Small intestine (tissue), 7 donors: ENCODE data around the gene EDA. TPM values are rescaled to one million over a fixed set of nuclear protein-coding genes. Genes with fewer than 3 reads are reported as not detected.

Experiments used
- DNase-seq, 2 donors: peaks; one replicate each; pipeline versions ENCODE4 v3.0.0 to v3.0.0-alpha.2; 2013
- FAIRE-seq: peaks from 2 replicates; lab custom pipeline; 2012; peaks lifted over from hg19 to GRCh38; lab: Jason Lieb, UNC
- H3K27ac ChIP-seq, 3 donors: one replicate each; pipeline ENCODE4 v1.5.1; 2013; ENCODE audit warnings: low read length in 2 of 3, mild to moderate bottlenecking in 2 of 3, control low read depth in 1 of 3, inconsistent platforms in 1 of 3, low read depth in 1 of 3, moderate library complexity in 1 of 3
- H3K27me3 ChIP-seq, 3 donors: one replicate each; pipeline ENCODE4 v1.6.1; 2013; ENCODE audit warnings: low read length in 3 of 3, inconsistent platforms in 1 of 3; ENCODE audit not compliant: control insufficient read depth in 3 of 3, insufficient read depth in 3 of 3
- H3K36me3 ChIP-seq, 3 donors: one replicate each; pipeline ENCODE4 v1.6.1; 2013; ENCODE audit warnings: low read length in 3 of 3, inconsistent platforms in 1 of 3, low read depth in 1 of 3, mild to moderate bottlenecking in 1 of 3, moderate library complexity in 1 of 3; ENCODE audit not compliant: control insufficient read depth in 3 of 3, insufficient read depth in 2 of 3
- H3K4me1 ChIP-seq, 3 donors: one replicate each; pipeline ENCODE4 v1.6.1; 2013; ENCODE audit warnings: low read length in 2 of 3, inconsistent platforms in 1 of 3, low read depth in 1 of 3, mild to moderate bottlenecking in 1 of 3, moderate library complexity in 1 of 3; ENCODE audit not compliant: control insufficient read depth in 3 of 3, insufficient read depth in 2 of 3
- H3K4me3 ChIP-seq, 3 donors: one replicate each; pipeline ENCODE4 v1.5.1; 2013; ENCODE audit warnings: low read length in 3 of 3, control low read depth in 1 of 3, inconsistent platforms in 1 of 3, low read depth in 1 of 3, mild to moderate bottlenecking in 1 of 3, moderate library complexity in 1 of 3
- H3K9me3 ChIP-seq, 2 donors: one replicate each; pipeline ENCODE4 v1.6.1; 2013; ENCODE audit warnings: low read depth in 1 of 2, low read length in 1 of 2; ENCODE audit not compliant: control insufficient read depth in 2 of 2, insufficient read depth in 1 of 2
- WGBS, 3 donors: extraction: QIAGEN DNeasy Blood & Tissue Kit; methylation state at CpG; one replicate each; pipeline ENCODE4 v1.1.7; 2013; 5-methylcytosine and 5-hydroxymethylcytosine counted together
- polyA plus RNA-seq, 4 donors: library from polyadenylated mRNA; stranded (reverse) in 3 of 4; unstranded in 1 of 4; fragments of 200-250 nt in 3 of 4; fragments of 120-200 nt in 1 of 4; gene quantifications; one replicate each; pipeline versions ENCODE4 v1.2.1 to v1.2.3, GENCODE V29; 2013
- donor health status: healthy with polysubstance abuse.
- donor health status: control.
- donor health status: control.
- donor health status: Bipolar disorder and iron deficiency.
- donor health status: healthy.

The EDA gene
- polyA plus RNA-seq, 4 donors, result 1.1 to 42.2 (median 1.4) TPM; not detected in 1

- no peaks in the 10 kb centered on the region for H3K9me3 ChIP-seq
- 69 to 93% (median 92%) methylated on average over 2 of the region's 2 CpGs for WGBS, 3 donors
- no peak for DNase-seq
- H3K27me3 ChIP-seq, result no peaks in the 10 kb centered on the region
- no peaks in the 10 kb centered on the region for H3K4me1 ChIP-seq
- H3K4me3 ChIP-seq, result no peak overlapping the region
- peaks cover 0 to 22% (median 0%) of the 10 kb centered on the region in 3 donors for H3K36me3 ChIP-seq
- no peak overlapping the region for H3K27ac ChIP-seq
- no peak for FAIRE-seq
These were observed 422.6 kb downstream of the EDA start for GRCh38 chrX:70038515-70038914.

GRCh38 chrX:70038951-70039350 lies 423.0 kb downstream of the EDA start:
- no peaks in the 10 kb centered on the region for H3K9me3 ChIP-seq
- no peak overlapping the region for H3K27ac ChIP-seq
- no peak for FAIRE-seq
- H3K4me1 ChIP-seq, result no peaks in the 10 kb centered on the region
- WGBS, 3 donors, result 87 to 100% (median 90%) methylated on average over 1 of the region's 1 CpG
- no peak for DNase-seq
- no peak overlapping the region for H3K4me3 ChIP-seq
- H3K36me3 ChIP-seq, result peaks cover 0 to 21% (median 0%) of the 10 kb centered on the region in 3 donors
- H3K27me3 ChIP-seq, result no peaks in the 10 kb centered on the region

- Histone ChIP-seq H3K27ac (no peak overlapping the region), H3K9me3 (no peaks in the 10 kb centered on the region), H3K4me1 (no peaks in the 10 kb centered on the region), H3K4me3 (no peak overlapping the region), H3K27me3 (no peaks in the 10 kb centered on the region), H3K36me3 (peaks cover 0 to 17% (median 0%) of the 10 kb centered on the region in 3 donors)
- DNase-seq (no peak), FAIRE-seq (no peak)
- 87 to 96% (median 93%) methylated on average over 2 of the region's 2 CpGs for WGBS, 3 donors
These were observed 423.8 kb downstream of the EDA start for GRCh38 chrX:70039758-70040157.

- FAIRE-seq (no peak), DNase-seq (no peak)
- Histone ChIP-seq H3K27me3 (no peaks in the 10 kb centered on the region), H3K27ac (no peak overlapping the region), H3K9me3 (no peaks in the 10 kb centered on the region), H3K4me3 (no peak overlapping the region), H3K36me3 (peaks cover 0 to 4% (median 0%) of the 10 kb centered on the region in 3 donors), H3K4me1 (no peaks in the 10 kb centered on the region)
- WGBS, 3 donors, result 68 to 85% (median 82%) methylated on average over 6 of the region's 6 CpGs
These were observed 426.1 kb downstream of the EDA start for GRCh38 chrX:70041993-70042392.

GRCh38 chrX:70042399-70043371 lies 426.8 kb downstream of the EDA start:
- no peaks in the 10 kb centered on the region for H3K9me3 ChIP-seq
- no peaks in the 10 kb centered on the region for H3K4me1 ChIP-seq
- no peak overlapping the region for H3K4me3 ChIP-seq
- no peak for FAIRE-seq
- H3K36me3 ChIP-seq, result no peaks in the 10 kb centered on the region
- no peaks in the 10 kb centered on the region for H3K27me3 ChIP-seq
- no peak for DNase-seq
- H3K27ac ChIP-seq, result no peak overlapping the region
- WGBS, 3 donors, result 81 to 85% (median 81%) methylated on average over 11 of the region's 11 CpGs

GRCh38 chrX:70043685-70044084 lies 427.8 kb downstream of the EDA start:
- DNase-seq, result no peak
- no peaks in the 10 kb centered on the region for H3K36me3 ChIP-seq

GRCh38 chrX:70044541-70045245 lies 428.8 kb downstream of the EDA start:
- FAIRE-seq, result no peak
- no peaks in the 10 kb centered on the region for H3K9me3 ChIP-seq
- no peak overlapping the region for H3K4me3 ChIP-seq
- no peak overlapping the region for H3K27ac ChIP-seq
- 61 to 77% (median 71%) methylated on average over 3 to 4 of the region's 4 CpGs for whole genome bisulfite sequencing, 3 donors
- DNase-seq, result no peak
- H3K4me1 ChIP-seq, result no peaks in the 10 kb centered on the region
- no peaks in the 10 kb centered on the region for H3K27me3 ChIP-seq
- no peaks in the 10 kb centered on the region for H3K36me3 ChIP-seq

More at GRCh38 chrX:70043685-70044084, 427.8 kb downstream of the EDA start:
- Histone ChIP-seq H3K4me3 (no peak overlapping the region), H3K9me3 (no peaks in the 10 kb centered on the region), H3K27ac (no peak overlapping the region), H3K27me3 (no peaks in the 10 kb centered on the region), H3K4me1 (no peaks in the 10 kb centered on the region)
- no peak for FAIRE-seq
- 83 to 90% (median 89%) methylated on average over 6 to 9 of the region's 9 CpGs for WGBS, 3 donors

GRCh38 chrX:70046978-70047377 lies 431.1 kb downstream of the EDA start:
- no peak overlapping the region for H3K4me3 ChIP-seq
- no peaks in the 10 kb centered on the region for H3K27me3 ChIP-seq
- H3K9me3 ChIP-seq, result no peaks in the 10 kb centered on the region
- no peak for FAIRE-seq
- no peaks in the 10 kb centered on the region for H3K36me3 ChIP-seq
- no peak for DNase-seq
- H3K4me1 ChIP-seq, result no peaks in the 10 kb centered on the region
- no peak overlapping the region for H3K27ac ChIP-seq
